ENCODE measurements around the gene PCNX2.

DNA sequence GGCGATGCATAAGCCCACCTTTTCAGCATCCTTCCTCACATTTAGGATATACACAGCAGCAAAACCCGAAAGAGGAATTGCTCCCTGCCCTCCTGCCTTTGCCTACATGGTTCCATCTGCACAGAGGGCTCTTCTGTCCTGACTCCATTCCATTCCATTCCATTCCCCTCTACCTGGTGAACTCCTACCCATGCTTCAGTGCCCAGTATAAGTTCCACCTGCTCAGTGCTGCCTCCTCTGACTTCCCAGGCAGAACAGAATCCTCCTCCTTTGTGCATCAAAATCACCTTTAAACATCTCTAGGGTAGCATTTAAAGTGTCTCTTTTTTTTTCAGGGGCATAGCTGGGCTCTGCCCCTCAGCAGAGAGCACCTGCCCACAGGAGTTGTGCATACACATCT, 112.9 kb downstream of the PCNX2 start:
- TF ChIP-seq, protein P1, sequence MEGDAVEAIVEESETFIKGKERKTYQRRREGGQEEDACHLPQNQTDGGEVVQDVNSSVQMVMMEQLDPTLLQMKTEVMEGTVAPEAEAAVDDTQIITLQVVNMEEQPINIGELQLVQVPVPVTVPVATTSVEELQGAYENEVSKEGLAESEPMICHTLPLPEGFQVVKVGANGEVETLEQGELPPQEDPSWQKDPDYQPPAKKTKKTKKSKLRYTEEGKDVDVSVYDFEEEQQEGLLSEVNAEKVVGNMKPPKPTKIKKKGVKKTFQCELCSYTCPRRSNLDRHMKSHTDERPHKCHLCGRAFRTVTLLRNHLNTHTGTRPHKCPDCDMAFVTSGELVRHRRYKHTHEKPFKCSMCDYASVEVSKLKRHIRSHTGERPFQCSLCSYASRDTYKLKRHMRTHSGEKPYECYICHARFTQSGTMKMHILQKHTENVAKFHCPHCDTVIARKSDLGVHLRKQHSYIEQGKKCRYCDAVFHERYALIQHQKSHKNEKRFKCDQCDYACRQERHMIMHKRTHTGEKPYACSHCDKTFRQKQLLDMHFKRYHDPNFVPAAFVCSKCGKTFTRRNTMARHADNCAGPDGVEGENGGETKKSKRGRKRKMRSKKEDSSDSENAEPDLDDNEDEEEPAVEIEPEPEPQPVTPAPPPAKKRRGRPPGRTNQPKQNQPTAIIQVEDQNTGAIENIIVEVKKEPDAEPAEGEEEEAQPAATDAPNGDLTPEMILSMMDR (conservative IDR thresholded peaks at IDR 0.05; ENCODE audit: low read depth in 2 of 2), result peak; percentile 22 to 30; a peak in 3 of 4 replicates
- no peak for TF ChIP-seq JUNB (IDR thresholded peaks at IDR 0.05; ENCODE audit: unreplicated experiment)
- TF ChIP-seq POLR2AphosphoS5 (IDR thresholded peaks at IDR 0.05; ENCODE audit: low read depth), result no peak
- no peak for TF ChIP-seq EZH2 (IDR thresholded peaks at IDR 0.05; ENCODE audit: low read depth, unreplicated experiment)
- TF ChIP-seq, protein P2, sequence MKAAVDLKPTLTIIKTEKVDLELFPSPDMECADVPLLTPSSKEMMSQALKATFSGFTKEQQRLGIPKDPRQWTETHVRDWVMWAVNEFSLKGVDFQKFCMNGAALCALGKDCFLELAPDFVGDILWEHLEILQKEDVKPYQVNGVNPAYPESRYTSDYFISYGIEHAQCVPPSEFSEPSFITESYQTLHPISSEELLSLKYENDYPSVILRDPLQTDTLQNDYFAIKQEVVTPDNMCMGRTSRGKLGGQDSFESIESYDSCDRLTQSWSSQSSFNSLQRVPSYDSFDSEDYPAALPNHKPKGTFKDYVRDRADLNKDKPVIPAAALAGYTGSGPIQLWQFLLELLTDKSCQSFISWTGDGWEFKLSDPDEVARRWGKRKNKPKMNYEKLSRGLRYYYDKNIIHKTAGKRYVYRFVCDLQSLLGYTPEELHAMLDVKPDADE (IDR thresholded peaks at IDR 0.05), result no peak
- no peak for TF ChIP-seq STAT1 (IDR thresholded peaks at IDR 0.05; ENCODE audit: unreplicated experiment)
